Activated CD8-positive, alpha-beta T cell treated with anti-CD3 and anti-CD28 coated beads, Interleukin-2, amount 10 ng/mL, durations not matched to agents 7 days and 5 days (primary cell): ENCODE results near the gene GNG8. TPM values are rescaled to one million over a fixed set of nuclear protein-coding genes. Genes with fewer than 3 reads are reported as not detected.
A peak's percentile ranks its signal among the peaks of the same experiment; 100 is the strongest.

Experiments used
- ATAC-seq: fragments of 150-1000 bp; cut with Tn5 transposase; one replicate; pipeline ENCODE4 v1.10.0; 2021; ENCODE audit warnings: moderate library complexity
- CTCF ChIA-PET: fragments of 350-600 bp; sonication (Branson Sonifier 250); formaldehyde crosslinking; loops from one replicate; lab custom pipeline; 2021; ENCODE audit warnings: antibody characterized with exemption; lab: Charles Lee
- POLR2A ChIA-PET: fragments of 350-600 bp; sonication (Branson Sonifier 250); formaldehyde crosslinking; loops from one replicate; lab custom pipeline; 2021; ENCODE audit warnings: antibody characterized with exemption; lab: Charles Lee
- DNase-seq: peaks from one replicate; pipeline ENCODE4 v3.0.0-alpha.2; 2020
- H3K27ac Mint-ChIP-seq: one replicate; pipeline ENCODE4 v1.8.0; 2021; ENCODE audit warnings: mild to moderate bottlenecking, mixed read lengths
- H3K27me3 Mint-ChIP-seq: one replicate; pipeline ENCODE4 v1.8.0; 2021; ENCODE audit warnings: low read depth, mixed read lengths
- H3K36me3 Mint-ChIP-seq: one replicate; pipeline ENCODE4 v1.8.0; 2021; ENCODE audit warnings: low read depth, mixed read lengths
- H3K4me1 Mint-ChIP-seq: one replicate; pipeline ENCODE4 v1.8.0; 2021; ENCODE audit warnings: low read depth, mixed read lengths
- H3K4me3 Mint-ChIP-seq: one replicate; pipeline ENCODE4 v1.8.0; 2021; ENCODE audit warnings: mild to moderate bottlenecking, mixed read lengths
- H3K9me3 Mint-ChIP-seq: one replicate; pipeline ENCODE4 v1.8.0; 2022; ENCODE audit warnings: mixed read lengths; ENCODE audit not compliant: insufficient read depth
- total RNA-seq, 2 experiments: library from RNA; stranded (reverse); gene quantifications; one replicate each; pipeline ENCODE4 v1.2.3, GENCODE V29; 2021

GNG8 gene
- total RNA-seq, 2 experiments from 2014 or later = not detected

- Mint-ChIP-seq H3K36me3 (no peaks in the 10 kb centered on the region), H3K27ac (no peak overlapping the region), H3K27me3 (no peaks in the 10 kb centered on the region), H3K4me1 (peaks cover 52% of the 10 kb centered on the region), H3K9me3 (no peaks in the 10 kb centered on the region), H3K4me3 (no peak overlapping the region)
- CTCF ChIA-PET = interaction anchor here (2.5 to 15.9 kb wide), 2 partner anchors 10 to 35 kb away, joined by 10 to 245 read pairs; partner anchors contain the start of gene DACT3
- DNase-seq = no peak
- POLR2A ChIA-PET = no interaction called here
- ATAC-seq = no peak
These were observed 9.6 kb downstream of the GNG8 start for GRCh38 chr19:46626446-46626845.

DNA sequence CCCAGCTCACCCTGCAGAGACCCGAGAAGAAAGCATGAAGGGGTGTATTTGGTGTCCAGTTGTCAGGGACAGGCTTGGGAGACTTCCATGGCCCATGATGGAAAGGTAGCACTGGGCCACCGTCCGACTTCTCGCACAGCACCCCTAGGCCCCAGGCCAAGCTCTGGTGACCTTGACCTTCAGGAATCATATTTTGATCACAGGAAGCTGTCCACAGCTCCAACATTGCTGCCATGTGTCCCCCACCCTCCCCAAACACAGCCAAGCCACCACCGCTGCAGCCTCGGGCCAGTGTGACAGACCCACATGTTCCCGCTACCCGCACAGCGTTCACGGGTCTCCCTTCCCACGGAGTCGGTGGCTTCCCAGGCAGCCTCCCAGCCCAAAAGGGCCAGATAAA lies 10.3 kb downstream of the GNG8 start:
- no peak for ATAC-seq
- Mint-ChIP-seq H3K36me3 (no peaks in the 10 kb centered on the region), H3K27ac (peak overlapping the region; percentile 84), H3K4me1 (peaks cover 59% of the 10 kb centered on the region), H3K9me3 (no peaks in the 10 kb centered on the region), H3K4me3 (no peak overlapping the region), H3K27me3 (no peaks in the 10 kb centered on the region)
- POLR2A ChIA-PET = interaction anchor here (0.6 kb wide), 1 partner anchor 20 kb away, joined by 3 read pairs; no protein-coding TSS in a partner anchor
- DNase-seq = no peak
- CTCF ChIA-PET = interaction anchor here (0.6 to 15.9 kb wide), 3 partner anchors 9 to 36 kb away, joined by 4 to 245 read pairs (median 10); partner anchors contain the start of gene DACT3

GRCh38 chr19:46624958-46625661 lies 10.9 kb downstream of the GNG8 start, which contains the start of gene PTGIR:
Gene PTGIR (minus strand): TSS chr19:46625089. CDS start chr19:46624225, 864 bp downstream.
- H3K27me3 Mint-ChIP-seq = no peaks in the 10 kb centered on the region
- ATAC-seq = peak; percentile 40
- CTCF ChIA-PET = interaction anchor here (1.1 to 15.9 kb wide), 3 partner anchors 8 to 37 kb away, joined by 3 to 245 read pairs (median 10); partner anchors contain the start of gene DACT3
- peaks cover 65% of the 10 kb centered on the region for H3K4me1 Mint-ChIP-seq
- H3K36me3 Mint-ChIP-seq = peaks cover 2% of the 10 kb centered on the region
- H3K9me3 Mint-ChIP-seq = no peaks in the 10 kb centered on the region
- POLR2A ChIA-PET = interaction anchor here (0.6 to 1.3 kb wide), 2 partner anchors 8 to 20 kb away, joined by 3 to 8 read pairs; no protein-coding TSS in a partner anchor
- peak within 1 kb of the TSS; percentile 74 for H3K4me3 Mint-ChIP-seq
- DNase-seq = peak; percentile 46
- H3K27ac Mint-ChIP-seq = peak within 1 kb of the TSS; percentile 84

DNA sequence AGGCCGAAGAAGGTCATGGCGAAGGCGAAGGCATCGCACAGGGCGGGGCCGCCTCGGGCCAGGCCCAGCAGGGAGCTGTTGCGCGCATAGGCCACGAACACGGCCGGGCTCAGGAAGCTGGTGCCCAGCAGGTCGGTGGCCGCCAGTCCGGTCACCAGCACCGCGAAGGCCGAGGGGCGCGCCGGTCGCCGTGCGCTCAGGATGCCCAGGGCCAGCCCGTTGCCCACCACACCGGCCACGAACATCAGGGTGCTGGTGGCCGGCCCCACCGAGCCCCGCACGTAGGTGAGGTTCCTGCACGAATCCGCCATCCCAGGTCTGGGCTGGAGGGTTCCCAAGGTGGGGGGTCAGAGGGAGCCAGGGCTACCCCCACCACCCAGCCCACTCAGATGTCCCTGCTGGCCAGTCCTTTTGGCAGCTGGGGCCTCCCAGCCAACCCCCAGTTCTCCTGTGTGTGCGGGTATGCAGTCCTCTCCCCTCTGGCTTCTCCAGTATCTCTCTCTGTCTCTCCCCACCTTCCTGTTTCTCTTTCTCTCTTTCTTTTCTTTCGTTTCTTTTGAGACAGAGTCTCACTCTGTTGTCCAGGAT lies 12.0 kb downstream of the GNG8 start:
- peak overlapping the region; percentile 84 for H3K27ac Mint-ChIP-seq
- H3K4me1 Mint-ChIP-seq = peaks cover 69% of the 10 kb centered on the region

DNA sequence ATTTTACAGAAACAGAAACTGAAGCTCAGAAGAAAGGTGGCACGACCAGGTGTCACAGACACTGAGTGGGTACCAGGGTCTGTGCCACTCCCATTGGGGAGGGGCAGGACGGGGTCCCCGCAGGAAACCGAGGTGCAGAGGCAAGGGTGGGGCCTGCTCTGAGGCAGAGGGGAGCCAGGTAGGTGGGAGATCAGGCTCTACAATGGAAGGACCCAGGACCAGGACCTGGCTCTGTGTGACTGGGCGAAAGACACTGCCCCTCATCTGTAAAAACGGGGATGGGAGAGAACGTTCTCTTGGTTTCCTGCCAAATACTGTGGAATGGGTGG lies 13.9 kb downstream of the GNG8 start:
- CTCF ChIA-PET = interaction anchor here (1.1 to 15.9 kb wide), 7 partner anchors 5 to 92 kb away, joined by 3 to 350 read pairs (median 6); partner anchors contain the start of genes CALM3, DACT3 and PTGIR
- DNase-seq (no peak), ATAC-seq (no peak)
- Mint-ChIP-seq H3K36me3 (peaks cover 2% of the 10 kb centered on the region), H3K4me1 (peaks cover 74% of the 10 kb centered on the region), H3K27me3 (no peaks in the 10 kb centered on the region), H3K9me3 (no peaks in the 10 kb centered on the region), H3K4me3 (peak overlapping the region; percentile 67), H3K27ac (peak overlapping the region; percentile 83)
- POLR2A ChIA-PET = interaction anchor here (1.0 to 1.7 kb wide), 3 partner anchors 9 to 22 kb away, joined by 3 to 9 read pairs (median 5); no protein-coding TSS in a partner anchor

More for the DNA sequence above, 12.0 kb downstream of the GNG8 start:
- CTCF ChIA-PET = interaction anchor here (1.1 to 15.9 kb wide), 4 partner anchors 7 to 38 kb away, joined by 3 to 350 read pairs (median 128); partner anchors contain the start of gene DACT3
- Mint-ChIP-seq H3K4me3 (peak overlapping the region; percentile 74), H3K36me3 (peaks cover 2% of the 10 kb centered on the region), H3K27me3 (no peaks in the 10 kb centered on the region), H3K9me3 (no peaks in the 10 kb centered on the region)
- DNase-seq (no peak), ATAC-seq (no peak)
- POLR2A ChIA-PET = interaction anchor here (0.9 to 1.4 kb wide), 3 partner anchors 9 to 90 kb away, joined by 4 to 8 read pairs (median 5); no protein-coding TSS in a partner anchor

- ChIA-PET POLR2A (interaction anchor here (0.7 to 2.2 kb wide), 7 partner anchors 9 to 21 kb away, joined by 3 to 9 read pairs (median 5); partner anchors contain the start of gene CALM3), CTCF (interaction anchor here (1.1 to 15.9 kb wide), 7 partner anchors 5 to 91 kb away, joined by 3 to 350 read pairs (median 6); partner anchors contain the start of genes CALM3, DACT3 and PTGIR)
- Mint-ChIP-seq H3K4me1 (peaks cover 76% of the 10 kb centered on the region), H3K4me3 (peak overlapping the region; percentile 67), H3K9me3 (no peaks in the 10 kb centered on the region), H3K27me3 (no peaks in the 10 kb centered on the region), H3K27ac (peak overlapping the region; percentile 83), H3K36me3 (peaks cover 2% of the 10 kb centered on the region)
- ATAC-seq (no peak), DNase-seq (peak; percentile 43)
These were observed 14.5 kb downstream of the GNG8 start for GRCh38 chr19:46621191-46622117.

DNA sequence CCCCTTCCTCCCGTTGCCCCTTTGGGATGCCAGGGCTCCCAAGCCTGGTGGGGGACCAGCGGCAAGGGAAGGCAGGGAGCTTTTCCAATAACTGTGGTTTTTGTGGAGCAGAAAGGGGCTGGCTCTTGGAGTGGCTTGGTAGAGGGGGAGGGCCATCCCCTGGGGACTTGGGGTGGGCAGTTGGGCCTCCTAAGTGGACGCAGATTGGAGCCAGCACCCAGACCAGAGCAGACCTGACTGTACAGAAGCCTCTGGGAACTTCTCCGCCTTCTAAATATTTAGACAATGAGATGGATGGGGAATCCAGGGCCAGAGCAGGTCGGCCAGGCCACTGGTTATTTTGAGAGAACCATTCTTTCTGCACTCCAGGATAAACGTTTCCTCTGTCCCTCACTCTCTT lies 15.3 kb downstream of the GNG8 start:
- H3K27me3 Mint-ChIP-seq = no peaks in the 10 kb centered on the region
- H3K4me3 Mint-ChIP-seq = no peak overlapping the region
- peak overlapping the region; percentile 87 for H3K27ac Mint-ChIP-seq
- H3K9me3 Mint-ChIP-seq = no peaks in the 10 kb centered on the region
- DNase-seq = no peak
- POLR2A ChIA-PET = interaction anchor here (0.7 to 4.8 kb wide), 6 partner anchors 9 to 20 kb away, joined by 3 to 21 read pairs (median 4); partner anchors contain the start of gene CALM3
- peaks cover 82% of the 10 kb centered on the region for H3K4me1 Mint-ChIP-seq
- CTCF ChIA-PET = interaction anchor here (1.1 to 15.9 kb wide), 6 partner anchors 4 to 42 kb away, joined by 5 to 350 read pairs (median 126); partner anchors contain the start of genes CALM3, DACT3 and PTGIR
- no peak for ATAC-seq
- peaks cover 2% of the 10 kb centered on the region for H3K36me3 Mint-ChIP-seq

DNA sequence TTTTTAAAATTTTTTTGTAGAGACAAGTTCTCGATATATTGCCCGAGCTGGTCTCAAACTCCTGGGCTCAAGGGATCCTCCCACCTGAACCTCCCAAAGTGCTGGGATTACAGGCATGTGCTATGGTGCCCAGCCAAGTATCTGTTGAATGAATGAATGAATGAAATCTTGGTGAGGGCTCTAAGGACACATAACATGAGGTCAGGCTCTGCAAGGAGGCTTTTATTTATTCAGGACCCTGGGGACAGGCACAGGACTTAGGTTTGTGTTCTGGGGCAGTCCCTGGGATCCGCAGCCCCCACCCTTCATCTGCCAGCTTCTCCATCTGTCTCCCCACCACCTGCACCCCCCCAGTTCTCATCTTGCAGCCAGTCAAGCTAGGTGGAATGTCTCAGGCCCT lies 15.7 kb downstream of the GNG8 start:
- Mint-ChIP-seq H3K27me3 (no peaks in the 10 kb centered on the region), H3K9me3 (no peaks in the 10 kb centered on the region), H3K36me3 (peaks cover 2% of the 10 kb centered on the region), H3K4me1 (peaks cover 80% of the 10 kb centered on the region), H3K27ac (peak overlapping the region; percentile 87), H3K4me3 (no peak overlapping the region)
- ATAC-seq = no peak
- DNase-seq = no peak
- ChIA-PET POLR2A (interaction anchor here (1.4 to 4.8 kb wide), 5 partner anchors 10 to 20 kb away, joined by 4 to 21 read pairs (median 5); partner anchors contain the start of gene CALM3), CTCF (interaction anchor here (0.9 to 15.9 kb wide), 6 partner anchors 4 to 42 kb away, joined by 3 to 350 read pairs (median 125); partner anchors contain the start of genes DACT3 and PTGIR)

GRCh38 chr19:46618670-46619231 lies 17.3 kb downstream of the GNG8 start:
- no peak for DNase-seq
- Mint-ChIP-seq H3K9me3 (no peaks in the 10 kb centered on the region), H3K27me3 (no peaks in the 10 kb centered on the region), H3K4me1 (peaks cover 79% of the 10 kb centered on the region), H3K36me3 (peaks cover 2% of the 10 kb centered on the region), H3K27ac (peak overlapping the region; percentile 87), H3K4me3 (no peak overlapping the region)
- ChIA-PET CTCF (interaction anchor here (0.9 to 14.0 kb wide), 6 partner anchors 9 to 125 kb away, joined by 3 to 350 read pairs (median 4); partner anchors contain the start of genes DACT3 and PTGIR), POLR2A (interaction anchor here (1.1 to 4.8 kb wide), 6 partner anchors 11 to 96 kb away, joined by 3 to 21 read pairs (median 8); partner anchors contain the start of gene CALM3)
- peak; percentile 12 for ATAC-seq

DNA sequence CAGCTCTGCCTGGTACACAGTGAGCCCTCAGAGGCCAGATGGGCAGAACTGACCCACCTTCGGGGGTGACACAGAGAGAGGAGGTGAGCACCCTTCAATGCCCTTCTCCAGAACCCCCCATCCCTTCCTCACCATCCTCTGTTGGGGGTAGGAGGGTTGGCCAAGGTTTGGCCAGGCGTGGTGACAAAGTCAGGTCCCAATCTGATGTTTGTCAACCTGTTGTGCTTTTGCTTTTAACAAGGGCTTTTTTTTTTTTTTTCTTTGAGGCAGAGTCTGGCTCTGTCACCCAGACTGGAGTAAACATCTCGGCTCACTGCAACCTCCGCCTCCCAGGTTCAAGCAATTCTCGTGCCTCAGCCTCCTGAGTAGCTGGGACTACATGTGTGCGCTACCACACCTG lies 18.4 kb downstream of the GNG8 start:
- peaks cover 4% of the 10 kb centered on the region for H3K36me3 Mint-ChIP-seq
- POLR2A ChIA-PET = interaction anchor here (1.1 to 4.8 kb wide), 7 partner anchors 10 to 97 kb away, joined by 4 to 21 read pairs (median 11); partner anchors contain the start of gene CALM3
- CTCF ChIA-PET = interaction anchor here (0.8 to 14.0 kb wide), 9 partner anchors 10 to 223 kb away, joined by 3 to 350 read pairs (median 5); partner anchors contain the start of genes CALM3, DACT3 and PTGIR
- DNase-seq (no peak), ATAC-seq (no peak)
- H3K27me3 Mint-ChIP-seq = no peaks in the 10 kb centered on the region
- H3K4me3 Mint-ChIP-seq = no peak overlapping the region
- H3K4me1 Mint-ChIP-seq = peaks cover 83% of the 10 kb centered on the region
- H3K9me3 Mint-ChIP-seq = no peaks in the 10 kb centered on the region
- H3K27ac Mint-ChIP-seq = peak overlapping the region; percentile 94
